ENCODE measurements around the gene DNA2.

DNA sequence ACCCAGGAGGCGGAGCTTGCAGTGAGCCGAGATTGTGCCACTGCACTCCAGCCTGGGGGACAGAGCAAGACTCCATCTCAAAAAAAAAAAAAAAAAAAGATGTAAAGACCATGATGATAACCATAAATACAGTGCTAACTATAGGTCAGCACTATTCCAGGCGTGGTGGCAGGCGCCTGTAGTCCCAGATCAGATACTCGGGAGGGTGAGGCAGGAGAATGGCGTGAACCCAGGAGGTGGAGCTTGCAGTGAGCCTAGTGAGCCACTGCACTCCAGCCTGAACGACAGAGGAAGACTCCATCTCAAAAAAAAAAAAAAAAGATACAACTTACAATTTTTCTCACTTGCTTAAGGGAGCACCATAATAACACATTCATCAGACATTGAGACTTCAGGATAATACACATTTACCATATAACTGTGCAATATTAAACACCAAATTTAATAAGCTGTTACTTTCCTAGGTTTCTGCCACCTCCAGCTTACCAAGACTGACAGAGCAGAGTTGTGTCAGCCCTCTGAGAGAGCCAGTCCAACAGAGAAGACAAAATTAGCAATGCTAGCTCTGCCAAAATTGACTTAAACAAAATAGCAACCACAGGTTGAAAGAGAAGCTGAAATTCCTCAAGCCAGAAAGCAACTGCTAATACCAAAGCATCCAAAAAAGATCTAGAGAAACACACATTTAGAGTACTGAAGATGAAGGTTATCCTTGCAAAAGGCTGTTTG lies 8.2 kb downstream of the DNA2 start:
- TF ChIP-seq CTCF (IDR thresholded peaks at IDR 0.05; ENCODE audit: low read length) (no peak), EZH2 (IDR thresholded peaks at IDR 0.05; ENCODE audit: borderline replicate concordance, low read length) (no peak)
